Stimulated activated CD4-positive, alpha-beta T cell treated with anti-CD3 and anti-CD28 coated beads, Interleukin-1b, Interleukin-23, amount 100 ng/mL, for 24 hours (primary cell): ENCODE data around the gene PPA1.
A peak's percentile ranks its signal among the peaks of the same experiment; 100 is the strongest.
"Not testable (repeated sequence)": the region's sequence is repeated elsewhere in the genome, so short reads cannot be mapped to it uniquely, and the experiment has no call there.

Experiments
- DNase-seq, 4 experiments: peaks; one replicate each; pipeline ENCODE4 v3.0.0-alpha.2; 2020; ENCODE audit warnings: low read depth in 4 of 4, low spot score in 1 of 4

Gene PPA1

DNA sequence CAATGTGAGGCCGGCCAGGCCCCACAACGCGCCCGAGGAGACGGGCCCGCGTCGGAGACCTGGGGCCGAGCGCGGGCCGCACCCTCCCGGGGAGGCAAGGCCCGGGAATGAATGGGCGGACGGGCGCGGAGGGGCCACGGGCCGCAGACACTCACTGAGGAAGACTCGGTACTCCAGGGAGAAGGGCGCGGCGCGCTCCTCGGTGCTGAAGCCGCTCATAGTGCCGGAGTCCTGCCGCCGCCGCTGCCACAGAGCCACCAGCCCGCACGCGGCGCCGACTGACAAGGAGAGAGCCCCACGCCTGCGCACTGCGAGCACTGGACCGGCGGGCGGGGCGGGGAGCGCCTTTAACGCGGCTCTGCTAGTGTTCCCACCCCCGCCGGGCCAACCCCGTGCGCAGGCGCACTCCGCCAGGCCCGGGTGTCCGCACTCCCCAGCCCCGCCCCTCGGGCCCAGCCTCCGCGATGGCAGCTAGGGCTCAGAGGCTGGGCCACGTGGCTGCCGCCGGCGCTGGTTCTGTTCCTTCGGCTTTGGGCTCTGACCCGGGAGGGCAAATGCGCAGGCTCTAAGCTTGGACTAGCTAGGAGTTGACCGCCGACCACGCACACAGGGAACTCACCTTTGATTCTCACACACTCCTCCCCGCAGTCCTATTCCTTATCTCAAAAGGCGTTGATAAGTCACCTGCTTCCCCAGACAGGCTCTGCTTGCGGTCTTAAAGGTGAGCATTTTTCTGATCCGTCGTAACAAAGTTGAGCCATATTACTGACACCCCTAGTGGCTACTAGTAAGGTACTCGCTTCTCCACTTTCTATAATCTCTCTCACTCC, at the start of gene PPA1:
PPA1 (minus strand) TSS at position 321 of the 830 bp plus-strand sequence; CDS start at position 219, 102 bp downstream.
- DNase-seq: peak; percentile 96 to 99 (median 98)

- DNase-seq: no peak
Measured at GRCh38 chr10:70281609-70282008, 48.4 kb upstream of the PPA1 start.

DNA sequence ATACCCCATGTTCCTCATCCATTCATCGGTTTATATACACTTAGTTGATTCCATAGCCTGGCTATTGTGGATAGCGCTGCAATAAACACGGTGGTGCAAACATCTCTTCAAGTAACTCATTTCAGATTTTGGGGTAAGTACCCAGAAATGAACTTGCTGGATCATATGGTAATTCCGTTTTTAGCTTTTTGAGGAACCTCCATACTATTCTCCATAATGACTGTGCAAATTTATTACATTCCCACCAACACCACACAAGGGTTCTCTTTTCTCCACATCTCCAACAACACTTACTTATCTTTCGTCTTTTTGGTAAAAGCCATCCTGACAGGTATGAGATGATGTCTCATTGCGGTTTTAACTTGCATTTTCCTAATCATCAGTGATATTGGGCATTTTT, 46.9 kb upstream of the PPA1 start:
- no peak for DNase-seq

DNA sequence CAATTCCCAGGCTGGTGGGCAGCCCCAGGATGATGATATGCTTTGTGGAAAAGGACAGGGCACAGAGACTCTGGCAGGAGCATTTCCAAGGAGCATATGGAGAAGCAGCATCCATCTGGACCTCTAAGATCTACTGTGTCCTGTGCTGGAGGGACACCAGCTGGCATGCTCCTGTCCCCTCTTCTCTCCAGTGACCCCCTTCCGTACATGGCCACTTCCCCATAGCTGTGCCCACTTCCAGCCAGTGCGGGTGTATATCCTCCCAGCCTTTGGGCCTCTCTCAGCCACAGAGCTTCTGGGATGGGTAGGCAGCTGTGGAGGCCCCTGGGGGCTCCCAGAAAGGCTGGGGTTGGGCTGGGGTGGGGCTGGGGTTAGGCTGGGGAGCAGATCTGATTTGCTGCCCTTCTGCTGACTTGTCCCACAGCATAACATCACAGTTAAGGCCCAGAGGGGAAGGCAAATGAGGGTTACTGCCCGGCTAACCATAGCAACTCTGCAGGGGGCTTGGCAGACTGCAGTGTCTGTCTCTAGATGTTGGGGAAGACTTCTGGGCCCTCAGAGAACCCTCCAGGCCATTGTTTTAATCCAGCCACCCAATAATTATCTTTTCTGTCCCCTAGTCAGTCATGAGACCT, 44.3 kb upstream of the PPA1 start:
- DNase-seq: no peak

GRCh38 chr10:70274643-70275042, 41.4 kb upstream of the PPA1 start:
- no peak for DNase-seq

DNA sequence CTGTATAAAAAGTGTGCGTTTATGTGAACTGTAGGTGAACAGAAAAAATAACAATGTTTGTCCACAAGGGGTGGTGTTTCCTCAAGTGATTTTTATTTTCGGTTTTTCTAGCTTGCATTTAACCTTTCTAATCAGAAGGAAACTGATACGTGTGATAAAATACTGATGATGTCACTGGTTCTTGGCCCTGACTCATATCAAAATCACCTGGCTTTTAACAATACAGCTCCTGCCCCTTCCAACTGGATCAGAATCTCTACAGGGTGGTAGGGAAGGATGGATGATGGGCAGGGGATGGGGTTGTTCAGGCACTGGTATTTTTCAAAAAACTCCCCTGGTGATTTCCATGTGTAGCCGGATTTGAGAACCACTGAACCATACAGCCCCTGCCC, 39.7 kb upstream of the PPA1 start:
- DNase-seq: no peak

GRCh38 chr10:70271996-70272924, 39.0 kb upstream of the PPA1 start:
- no peak for DNase-seq

- DNase-seq: no peak
Measured at GRCh38 chr10:70270952-70271351, 37.7 kb upstream of the PPA1 start.

DNA sequence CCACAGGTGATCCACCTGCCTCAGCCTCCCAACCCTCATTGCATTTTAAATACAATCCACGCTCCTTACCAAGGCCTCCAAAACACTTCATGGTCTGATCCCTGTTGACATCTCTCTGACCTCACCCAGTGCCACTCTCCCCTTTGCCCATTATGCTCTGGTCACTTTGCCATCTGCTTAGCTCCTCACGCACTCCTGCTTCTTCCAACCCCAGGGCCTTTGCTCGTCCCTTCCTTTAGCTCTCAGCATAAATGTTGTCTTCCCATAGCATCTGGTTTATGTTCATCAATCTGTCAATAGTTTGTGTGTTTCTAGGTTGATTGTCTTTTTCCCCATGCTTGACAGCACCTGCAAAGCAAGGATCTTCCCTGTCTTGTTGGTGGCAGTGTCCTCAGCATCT, 36.5 kb upstream of the PPA1 start:
- DNase-seq: no peak

- DNase-seq: no peak
Measured at GRCh38 chr10:70268376-70268775, 35.1 kb upstream of the PPA1 start.

DNA sequence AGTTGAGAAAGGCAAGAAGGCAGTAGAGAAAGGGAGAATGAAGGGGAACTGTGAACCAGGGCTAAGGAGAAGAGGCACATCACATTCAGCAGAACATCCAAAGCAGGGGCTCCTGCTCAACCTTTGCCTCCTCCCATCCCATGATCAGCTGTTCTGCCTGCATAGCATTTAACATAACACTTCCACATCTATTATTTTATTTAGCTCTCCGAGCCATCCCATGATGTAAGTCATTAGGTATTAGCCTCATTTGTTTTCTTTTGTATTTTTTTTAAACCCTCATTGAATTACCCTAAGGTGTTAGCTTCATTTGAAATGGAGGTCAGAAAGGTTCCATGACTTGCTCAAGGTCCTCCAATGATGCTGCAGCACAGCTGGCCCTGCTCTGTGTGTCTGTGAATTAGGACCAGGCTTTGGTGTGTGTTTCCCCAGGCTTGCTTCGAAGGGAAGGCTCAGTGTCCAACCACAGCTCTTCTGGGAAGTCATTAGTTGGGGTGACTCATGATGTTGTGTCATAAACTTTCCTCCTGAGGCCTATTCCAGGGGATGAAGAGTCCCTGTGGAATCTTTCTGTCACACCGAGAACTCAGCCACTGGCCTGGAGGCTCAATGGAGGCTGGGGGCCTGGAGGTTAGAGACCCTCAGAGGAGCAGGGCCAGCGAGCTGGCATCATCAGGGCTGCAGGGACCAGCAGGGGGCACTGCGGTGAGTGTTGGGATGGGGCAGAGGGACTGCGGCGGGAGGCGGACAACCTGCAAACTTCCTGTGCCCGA, 34.1 kb upstream of the PPA1 start:
- DNase-seq: no peak

DNA sequence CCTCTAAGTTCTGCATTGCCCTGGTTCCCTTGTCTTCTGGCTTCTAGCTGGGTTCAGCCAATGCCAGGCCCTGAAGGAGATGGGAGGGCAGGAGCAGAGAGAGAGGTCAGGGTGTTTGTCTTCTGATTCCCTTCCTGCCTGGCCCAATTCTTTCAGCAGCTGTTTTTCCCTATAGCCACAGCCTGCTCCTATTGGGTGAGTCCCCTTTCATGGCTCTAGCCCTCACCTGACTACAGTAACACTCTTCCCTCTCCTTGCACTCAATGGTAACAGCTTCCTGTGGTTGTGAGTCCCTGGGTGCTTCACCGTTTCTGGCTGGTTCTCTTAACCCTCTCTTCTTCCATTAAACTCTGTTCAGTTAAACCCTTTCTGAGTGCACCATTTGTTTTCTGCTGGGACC, 33.5 kb upstream of the PPA1 start:
- DNase-seq: no peak

DNA sequence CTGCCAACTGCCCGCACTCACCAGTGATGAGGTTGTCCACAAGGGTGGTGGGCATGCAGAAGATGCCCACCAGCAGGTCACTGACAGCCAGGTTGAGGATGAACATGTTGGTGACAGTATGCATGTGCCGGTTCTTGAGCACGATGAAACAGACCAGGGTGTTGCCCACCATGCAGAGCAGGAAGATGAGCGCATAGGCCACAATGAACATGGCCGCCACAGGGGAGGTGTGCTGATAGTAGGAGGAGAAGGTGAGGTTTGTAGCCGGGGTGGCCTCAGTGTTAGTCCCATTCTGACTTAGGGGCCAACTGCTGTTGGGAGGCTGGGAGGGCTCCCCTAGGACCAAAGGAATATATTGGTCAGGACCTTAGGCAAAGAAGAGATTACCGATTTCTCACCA, 32.8 kb upstream of the PPA1 start:
- no peak for DNase-seq

- no peak for DNase-seq
Measured at GRCh38 chr10:70265032-70265689, 31.9 kb upstream of the PPA1 start.

- no peak for DNase-seq
Measured at GRCh38 chr10:70260734-70261133, 27.5 kb upstream of the PPA1 start.

DNA sequence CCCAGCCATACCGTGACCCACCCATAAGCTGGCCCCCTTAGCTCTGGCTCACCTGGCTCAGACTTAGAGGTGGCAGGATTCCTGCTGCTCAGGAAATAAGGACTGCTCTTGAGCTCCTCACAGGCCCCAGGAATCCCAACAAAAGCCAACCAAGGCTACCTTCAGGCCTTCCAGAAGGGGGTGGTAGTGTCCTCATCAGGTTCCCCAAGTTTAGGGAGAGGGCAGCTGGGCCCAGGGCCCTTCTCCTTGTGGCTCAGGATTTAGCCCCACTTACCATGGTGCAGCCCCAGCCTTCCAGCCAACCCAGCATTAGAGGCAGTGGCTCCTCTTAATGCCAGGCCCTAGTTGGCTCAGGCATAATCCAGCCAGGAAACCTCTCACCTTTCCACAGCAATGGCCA, 27.0 kb upstream of the PPA1 start:
- DNase-seq: no peak

- no peak for DNase-seq
Measured at GRCh38 chr10:70258216-70258615, 25.0 kb upstream of the PPA1 start.

DNA sequence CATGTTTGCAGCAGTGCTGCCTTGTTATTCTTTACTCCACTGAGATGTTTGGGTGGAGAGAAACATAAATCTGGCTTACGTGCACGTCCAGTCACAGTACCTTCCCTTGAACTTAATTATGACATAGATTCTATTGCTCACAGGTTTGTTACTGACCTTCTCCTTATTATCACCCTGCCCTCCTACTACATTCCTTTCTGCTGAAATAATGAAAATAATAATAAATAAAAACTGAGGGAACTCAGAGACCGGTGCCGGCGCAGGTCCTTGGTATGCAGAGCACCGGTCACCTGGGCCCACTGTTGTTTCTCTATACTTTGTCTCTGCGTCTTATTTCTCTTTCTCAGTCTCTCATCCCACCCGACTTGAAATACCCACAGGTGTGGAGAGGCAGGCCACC, 24.6 kb upstream of the PPA1 start:
- DNase-seq: not testable (repeated sequence)

DNA sequence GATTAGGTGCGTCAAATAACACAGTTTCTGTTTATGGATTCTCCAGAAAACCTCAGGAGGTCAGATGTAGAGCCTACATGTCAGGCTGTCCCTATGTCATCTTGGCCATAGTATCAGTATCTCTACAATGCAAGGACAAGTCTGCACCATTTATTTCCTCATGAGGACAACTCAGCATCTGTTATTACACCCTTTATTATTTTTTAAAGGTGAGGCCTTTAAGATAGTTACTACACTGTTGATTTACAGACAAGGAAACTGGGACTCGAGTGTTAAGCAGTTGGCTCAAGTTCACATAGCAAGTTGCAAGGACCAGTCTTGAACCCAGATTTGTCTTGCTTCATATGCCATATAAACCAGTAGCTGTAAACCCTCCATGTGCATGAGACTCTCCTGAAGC, 23.2 kb upstream of the PPA1 start:
- no peak for DNase-seq
